ENCODE results near the gene SLC34A3.

Gene SLC34A3

DNA sequence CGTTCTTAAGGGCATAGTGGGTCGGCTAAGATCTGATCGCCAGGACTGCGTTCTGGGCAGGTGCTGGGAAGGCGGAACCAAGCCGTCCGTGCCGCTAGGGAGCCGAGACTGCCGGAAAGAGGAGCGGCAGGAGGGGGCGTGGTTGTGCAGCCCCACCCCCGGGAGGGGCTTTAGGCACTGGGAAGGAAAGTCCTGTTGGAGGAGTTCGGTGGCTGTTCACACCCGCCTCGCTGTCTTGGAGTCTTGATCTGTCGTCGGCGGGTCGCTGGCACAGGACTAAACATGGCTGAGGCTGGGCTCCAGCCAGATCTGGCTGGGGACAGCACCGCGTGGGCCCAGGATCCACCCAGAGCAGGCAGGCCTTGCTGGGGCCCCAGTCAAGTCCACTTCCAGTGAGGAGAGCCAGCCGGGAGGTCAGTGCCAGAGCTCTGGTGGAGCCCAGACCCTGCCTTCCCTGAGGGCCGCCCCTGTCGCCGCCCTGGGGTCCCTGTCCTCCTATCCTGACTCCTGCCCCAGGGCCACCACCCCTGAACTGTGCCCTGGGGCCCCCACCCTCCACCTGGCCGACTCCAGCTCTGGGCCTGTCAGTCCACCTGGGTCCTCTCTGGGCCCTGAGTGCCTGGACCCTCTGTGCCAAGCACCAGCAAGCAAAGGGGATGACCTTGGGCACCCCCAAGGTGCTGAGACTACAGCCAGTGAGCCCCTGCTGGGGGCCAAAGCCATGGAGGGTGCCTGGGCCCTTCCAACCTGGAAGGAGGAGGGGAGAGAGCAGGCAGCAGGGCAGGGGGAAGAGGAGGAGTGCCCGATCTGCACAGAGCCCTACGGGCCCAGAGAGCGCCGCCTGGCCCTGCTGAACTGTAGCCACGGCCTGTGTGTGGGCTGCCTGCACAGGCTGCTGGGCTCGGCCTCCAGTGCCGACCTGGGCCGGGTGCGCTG lies 13.2 kb upstream of the SLC34A3 start:
- Histone ChIP-seq H3K36me3 (ENCODE audit: control insufficient read depth, insufficient read depth, low read length) (peaks cover 10% of the 10 kb centered on the region), H3K4me3 (replicated peaks; ENCODE audit: low read depth, low read length) (no peak overlapping the region), H3K27me3 (replicated peaks; ENCODE audit: control insufficient read depth, insufficient read depth, low read length) (no peaks in the 10 kb centered on the region)
- no peak for DNase-seq (ENCODE audit: extremely low read depth, insufficient read length)
- no peak for TF ChIP-seq CTCF (IDR thresholded peaks at IDR 0.05; ENCODE audit: insufficient read depth, low read length, poor library complexity, severe bottlenecking)

DNA sequence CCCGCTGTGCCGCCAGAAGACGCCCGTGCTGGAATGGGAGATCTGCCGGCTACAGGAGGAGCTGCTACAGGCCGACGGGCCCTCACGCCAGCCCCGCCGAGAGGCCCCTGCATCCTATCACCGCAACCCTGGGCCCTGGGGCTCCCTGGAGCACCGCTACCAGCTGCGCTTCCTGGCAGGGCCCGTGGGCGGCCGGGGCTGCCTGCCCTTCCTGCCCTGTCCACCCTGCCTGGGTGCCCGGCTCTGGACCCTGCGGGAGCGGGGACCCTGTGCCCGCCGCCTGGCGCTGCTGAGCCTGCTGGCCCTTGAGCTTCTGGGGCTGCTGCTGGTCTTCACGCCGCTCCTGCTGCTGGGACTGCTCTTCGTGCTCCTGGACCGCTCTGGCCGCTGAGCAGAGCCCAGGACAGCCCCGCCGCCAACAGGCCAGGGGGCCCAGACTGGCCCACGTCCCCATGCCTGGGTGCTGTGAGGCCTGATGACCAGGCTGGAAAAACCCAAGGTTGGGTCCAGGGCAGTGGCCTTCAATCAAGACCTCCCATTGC lies 12.4 kb upstream of the SLC34A3 start:
- H3K4me3 ChIP-seq (replicated peaks; ENCODE audit: low read depth, low read length), result no peak overlapping the region
- no peak for TF ChIP-seq CTCF (IDR thresholded peaks at IDR 0.05; ENCODE audit: insufficient read depth, low read length, poor library complexity, severe bottlenecking)

DNA sequence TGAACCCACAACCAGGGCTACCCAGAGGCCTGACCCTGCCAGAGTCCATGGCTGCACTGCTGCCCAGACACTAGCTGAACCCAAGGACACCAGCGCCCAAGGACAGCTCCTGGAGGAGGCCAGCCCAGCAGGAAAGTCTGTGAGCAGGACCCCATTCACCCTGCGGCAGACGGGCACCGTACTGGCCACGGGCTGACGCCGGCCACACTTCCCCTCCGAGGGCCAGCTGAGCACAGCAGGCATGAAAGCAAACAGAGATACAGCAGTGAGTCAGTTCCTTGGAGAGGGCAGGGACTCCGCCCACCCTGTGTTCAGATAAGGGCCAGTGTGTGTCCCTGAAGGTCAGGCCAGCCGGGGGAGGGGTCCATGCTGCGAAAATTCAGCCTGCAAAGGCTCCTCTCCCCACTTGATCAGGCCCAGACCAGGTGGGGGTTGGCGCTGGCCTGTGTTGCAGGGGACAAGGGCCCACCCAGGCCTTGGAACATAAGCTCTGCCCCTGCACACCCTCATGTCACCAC lies 11.9 kb upstream of the SLC34A3 start:
- TF ChIP-seq CTCF (IDR thresholded peaks at IDR 0.05; ENCODE audit: insufficient read depth, low read length, poor library complexity, severe bottlenecking), result no peak
- Histone ChIP-seq H3K4me3 (replicated peaks; ENCODE audit: low read depth, low read length) (no peak overlapping the region), H3K27me3 (replicated peaks; ENCODE audit: control insufficient read depth, insufficient read depth, low read length) (no peaks in the 10 kb centered on the region), H3K36me3 (ENCODE audit: control insufficient read depth, insufficient read depth, low read length) (peaks cover 10% of the 10 kb centered on the region)
- no peak for DNase-seq (ENCODE audit: extremely low read depth, insufficient read length)

More for the DNA sequence above, 12.4 kb upstream of the SLC34A3 start:
- Histone ChIP-seq H3K27me3 (replicated peaks; ENCODE audit: control insufficient read depth, insufficient read depth, low read length) (no peaks in the 10 kb centered on the region), H3K36me3 (ENCODE audit: control insufficient read depth, insufficient read depth, low read length) (peaks cover 10% of the 10 kb centered on the region)
- no peak for DNase-seq (ENCODE audit: extremely low read depth, insufficient read length)

- no peaks in the 10 kb centered on the region for H3K27me3 ChIP-seq (replicated peaks; ENCODE audit: control insufficient read depth, insufficient read depth, low read length)
- H3K4me3 ChIP-seq (replicated peaks; ENCODE audit: low read depth, low read length), result no peak overlapping the region
- no peak for TF ChIP-seq CTCF (IDR thresholded peaks at IDR 0.05; ENCODE audit: insufficient read depth, low read length, poor library complexity, severe bottlenecking)
- no peak for DNase-seq (ENCODE audit: extremely low read depth, insufficient read length)
- H3K36me3 ChIP-seq (ENCODE audit: control insufficient read depth, insufficient read depth, low read length), result peaks cover 10% of the 10 kb centered on the region
These were observed 10.9 kb upstream of the SLC34A3 start for GRCh38 chr9:137219757-137220316.

- H3K36me3 ChIP-seq (ENCODE audit: control insufficient read depth, insufficient read depth, low read length), result peaks cover 9% of the 10 kb centered on the region
- no peak for TF ChIP-seq CTCF (IDR thresholded peaks at IDR 0.05; ENCODE audit: insufficient read depth, low read length, poor library complexity, severe bottlenecking)
- H3K4me3 ChIP-seq (replicated peaks; ENCODE audit: low read depth, low read length), result no peak overlapping the region
- DNase-seq (ENCODE audit: extremely low read depth, insufficient read length), result no peak
- no peaks in the 10 kb centered on the region for H3K27me3 ChIP-seq (replicated peaks; ENCODE audit: control insufficient read depth, insufficient read depth, low read length)
These were observed 10.2 kb upstream of the SLC34A3 start for GRCh38 chr9:137220317-137221094.
